IMR-90 (cell line): ENCODE measurements around the gene CNTN3. TPM values are rescaled to one million over a fixed set of nuclear protein-coding genes. Genes with fewer than 3 reads are reported as not detected.

ENCODE experiments used
- ATAC-seq: fragments of 200-7000 bp; cut with Tn5 transposase; 2 replicates; pipeline ENCODE4 v1.9.1; 2020; ENCODE audit warnings: low read depth, mild to moderate bottlenecking, moderate library complexity
- BruUV-seq: library from RNA; stranded (reverse); fragments of 400-500 nt; replicated peaks from 2 replicates; lab custom pipeline; 2021; lab: Mats Ljungman, UMichigan
- CTCF ChIA-PET: fragments of 300-600 bp; formaldehyde crosslinking; extraction: SDS; loops from one replicate; lab custom pipeline; 2021; ENCODE audit warnings: antibody characterized with exemption; lab: Yijun Ruan, JAX
- POLR2A ChIA-PET: fragments of 300-600 bp; sonication (Branson Sonifier 250); formaldehyde crosslinking; loops from one replicate; lab custom pipeline; 2022; ENCODE audit warnings: antibody characterized with exemption; ENCODE audit not compliant: unreplicated experiment; lab: Charles Lee
- DNase-seq: peaks from one replicate; pipeline ENCODE4 v3.0.0; 2013
- H2AFZ ChIP-seq: replicated peaks from 2 replicates; pipeline ENCODE3; 2013; ENCODE audit warnings: low read length, mild to moderate bottlenecking; ENCODE audit not compliant: poor library complexity
- H2AK5ac ChIP-seq: 2 replicates; pipeline ENCODE4 v1.6.1; 2013; ENCODE audit warnings: low read depth, low read length, inconsistent platforms
- H2AK9ac ChIP-seq: replicated peaks from 2 replicates; pipeline ENCODE3; 2013; ENCODE audit warnings: mild to moderate bottlenecking, low read depth, low read length, moderate library complexity; ENCODE audit not compliant: poor library complexity
- H2BK120ac ChIP-seq: 2 replicates; pipeline ENCODE4 v1.6.1; 2013; ENCODE audit warnings: low read depth, low read length, inconsistent platforms
- H2BK15ac ChIP-seq: 3 replicates; pipeline ENCODE4 v1.6.1; 2013; ENCODE audit warnings: low read depth, low read length, inconsistent platforms
- H2BK20ac ChIP-seq: 2 replicates; pipeline ENCODE4 v1.6.1; 2013; ENCODE audit warnings: low read depth, mild to moderate bottlenecking, inconsistent platforms, low read length, moderate library complexity
- H2BK5ac ChIP-seq: 2 replicates; pipeline ENCODE4 v1.6.1; 2013; ENCODE audit warnings: mild to moderate bottlenecking, low read depth, low read length, inconsistent platforms; ENCODE audit not compliant: poor library complexity, severe bottlenecking
- H3K14ac ChIP-seq: replicated peaks from 2 replicates; pipeline ENCODE4 v1.6.1; 2013; ENCODE audit warnings: low read depth, low read length, inconsistent platforms
- H3K18ac ChIP-seq: 2 replicates; pipeline ENCODE4 v1.6.1; 2013; ENCODE audit warnings: low read depth, low read length, control low read depth
- H3K23ac ChIP-seq: 2 replicates; pipeline ENCODE4 v1.6.1; 2013; ENCODE audit warnings: low read depth, low read length, inconsistent platforms
- H3K27ac ChIP-seq: 2 replicates; pipeline ENCODE4 v1.5.1; 2013; ENCODE audit warnings: mild to moderate bottlenecking, control low read depth, low read length; ENCODE audit not compliant: insufficient read depth
- H3K27me3 ChIP-seq: 2 replicates; pipeline ENCODE4 v1.6.1; 2013; ENCODE audit warnings: low read length; ENCODE audit not compliant: control insufficient read depth, insufficient read depth
- H3K36me3 ChIP-seq: 2 replicates; pipeline ENCODE4 v1.6.1; 2013; ENCODE audit warnings: low read length, mixed read lengths; ENCODE audit not compliant: control insufficient read depth, insufficient read depth
- H3K4ac ChIP-seq: 2 replicates; pipeline ENCODE4 v1.6.1; 2013; ENCODE audit warnings: low read depth, low read length, inconsistent platforms
- H3K4me1 ChIP-seq: 2 replicates; pipeline ENCODE4 v1.6.1; 2013; ENCODE audit warnings: low read length, mixed read lengths; ENCODE audit not compliant: control insufficient read depth, insufficient read depth
- H3K4me2 ChIP-seq: 2 replicates; pipeline ENCODE4 v1.6.1; 2013; ENCODE audit warnings: low read depth, mild to moderate bottlenecking, control low read depth, low read length, moderate library complexity
- H3K4me3 ChIP-seq: 2 replicates; pipeline ENCODE4 v1.5.1; 2013; ENCODE audit warnings: low read depth, mild to moderate bottlenecking, control low read depth, low read length, moderate library complexity; ENCODE audit not compliant: insufficient read depth
- H3K56ac ChIP-seq: 2 replicates; pipeline ENCODE4 v1.6.1; 2013; ENCODE audit warnings: low read length, inconsistent platforms; ENCODE audit not compliant: insufficient read depth; ENCODE audit errors: extremely low read depth
- H3K79me1 ChIP-seq, 2 experiments: 2 replicates each; pipeline ENCODE4 v1.6.1; 2013; ENCODE audit warnings: low read length in 2 of 2, inconsistent platforms in 1 of 2, low read depth in 1 of 2
- H3K9ac ChIP-seq: 2 replicates; pipeline ENCODE4 v1.6.1; 2013; ENCODE audit warnings: low read depth, low read length, control low read depth
- H3K9me1 ChIP-seq: 2 replicates; pipeline ENCODE4 v1.6.1; 2013; ENCODE audit warnings: low read length, inconsistent platforms; ENCODE audit not compliant: insufficient read depth
- H3K9me3 ChIP-seq: 2 replicates; pipeline ENCODE4 v1.6.1; 2013; ENCODE audit warnings: low read length; ENCODE audit not compliant: control insufficient read depth, insufficient read depth
- H4K20me1 ChIP-seq: 2 replicates; pipeline ENCODE4 v1.6.1; 2013; ENCODE audit warnings: low read length, inconsistent platforms; ENCODE audit not compliant: insufficient read depth
- H4K5ac ChIP-seq: 2 replicates; pipeline ENCODE4 v1.6.1; 2013; ENCODE audit warnings: mild to moderate bottlenecking, low read depth, low read length, control low read depth
- H4K8ac ChIP-seq, 2 experiments: 2 replicates each; pipeline ENCODE4 v1.6.1; 2013; ENCODE audit warnings: low read depth in 2 of 2, low read length in 2 of 2, control low read depth in 1 of 2, inconsistent platforms in 1 of 2
- H4K91ac ChIP-seq: 2 replicates; pipeline ENCODE4 v1.6.1; 2013; ENCODE audit warnings: low read depth, low read length, inconsistent platforms; ENCODE audit not compliant: insufficient read depth
- MXI1 ChIP-seq: IDR thresholded peaks from 2 replicates; pipeline ENCODE4 v1.6.1; 2012; ENCODE audit warnings: low read depth, mild to moderate bottlenecking, low read length, moderate library complexity, borderline replicate concordance
- RCOR1 ChIP-seq: IDR thresholded peaks from 2 replicates; pipeline ENCODE4 v1.6.1; 2012; ENCODE audit warnings: mild to moderate bottlenecking, low read length, improper control_type of control experiment; ENCODE audit not compliant: insufficient replicate concordance
- dilution Hi-C: fragments of 300-500 bp; cut with HindIII; formaldehyde crosslinking; loops from one replicate; pipeline ENCODE4 v1.14.3; 2018; ENCODE audit warnings: low sequenced_read_pairs; ENCODE audit not compliant: unreplicated experiment
- in situ Hi-C: fragments of 300-500 bp; cut with MboI; formaldehyde crosslinking; loops from 3 replicates; pipeline ENCODE4 v1.14.3; 2019; ENCODE audit warnings: low sequenced_read_pairs, inconsistent platforms, mixed read lengths
- intact Hi-C: fragments of 100-400 bp; cut with micrococcal nuclease; formaldehyde crosslinking; loops from 2 replicates; pipeline ENCODE4 v1.10.0; 2022
- polyA plus RNA-seq, 3 experiments: library from polyadenylated mRNA; depleted of rRNA; stranded (reverse); fragments of >200 nt; gene quantifications; 2 replicates each; pipeline ENCODE4 v1.2.3, GENCODE V29; 2012; ENCODE audit warnings: low replicate concordance in 1 of 3
- total RNA-seq: library from RNA; depleted of rRNA; stranded (reverse); fragments of >200 nt; gene quantifications from 2 replicates; pipeline ENCODE4 v1.2.3, GENCODE V29; 2012

The CNTN3 gene
- total and polyA plus RNA-seq, 2 of the 4 experiments (the other 2 are of a cell fraction): 3.5 to 3.6 TPM

GRCh38 chr3:74640211-74640610 is 25.8 kb upstream of the CNTN3 start:
- no peaks in the 10 kb centered on the region for H3K9me1 ChIP-seq
- TF ChIP-seq MXI1 (no peak), RCOR1 (no peak)
- H2BK15ac ChIP-seq: no peak overlapping the region
- dilution Hi-C loops: no loop called here
- no peak overlapping the region for H4K91ac ChIP-seq
- no peaks in the 10 kb centered on the region for H3K36me3 ChIP-seq
- no peak overlapping the region for H2BK120ac ChIP-seq
- H3K27ac ChIP-seq: no peak overlapping the region
- H3K4me1 ChIP-seq: peaks cover 3% of the 10 kb centered on the region; the same call in 1 of the 2 replicates
- no TSS peak for BruUV-seq
- H2AK9ac ChIP-seq: no peak overlapping the region
- no peak overlapping the region for H3K23ac ChIP-seq
- in situ Hi-C loops: no loop called here
- POLR2A ChIA-PET: no interaction called here
- H4K8ac ChIP-seq: no peak overlapping the region
- CTCF ChIA-PET: no interaction called here
- DNase-seq (no peak), ATAC-seq (no peak)
- H2AFZ ChIP-seq: no peak overlapping the region
- H3K4me2 ChIP-seq: no peak overlapping the region
- no peaks in the 10 kb centered on the region for H3K27me3 ChIP-seq
- H3K56ac ChIP-seq: no peak overlapping the region
- H2AK5ac ChIP-seq: no peak overlapping the region
- H2BK5ac ChIP-seq: peak overlapping the region; percentile 54
- H3K14ac ChIP-seq: no peak overlapping the region
- H3K18ac ChIP-seq: no peak overlapping the region
- H3K9ac ChIP-seq: no peak overlapping the region
- H3K4ac ChIP-seq: no peak overlapping the region
- no peaks in the 10 kb centered on the region for H3K79me1 ChIP-seq
- H3K9me3 ChIP-seq: no peaks in the 10 kb centered on the region
- H2BK20ac ChIP-seq: no peak overlapping the region
- H3K4me3 ChIP-seq: no peak overlapping the region
- no peaks in the 10 kb centered on the region for H4K20me1 ChIP-seq
- intact Hi-C loops: no loop called here
- H4K5ac ChIP-seq: no peak overlapping the region
